GM12878 (cell line): ENCODE results near the gene AP3S2. TPM values are rescaled to one million over a fixed set of nuclear protein-coding genes. Genes with fewer than 3 reads are reported as not detected.
A peak's percentile ranks its signal among the peaks of the same experiment; 100 is the strongest.

Experiments used
- ATAC-seq: fragments of 200-7000 bp; cut with Tn5 transposase; 3 replicates; pipeline ENCODE4 v1.9.1; 2020; ENCODE audit warnings: mild to moderate bottlenecking, moderate library complexity
- BruUV-seq: library from RNA; stranded (reverse); fragments of 400-500 nt; replicated peaks from 2 replicates; lab custom pipeline; 2021; lab: Mats Ljungman, UMichigan
- CTCF ChIA-PET: fragments of 300-600 bp; sonication (Branson Sonifier 250); formaldehyde crosslinking; extraction: SDS; loops from one replicate; lab custom pipeline; 2021; ENCODE audit warnings: inconsistent platforms; lab: Yijun Ruan, JAX
- POLR2A ChIA-PET: fragments of 350-600 bp; formaldehyde crosslinking; extraction: SDS; loops from one replicate; lab custom pipeline; 2021; ENCODE audit warnings: inconsistent platforms; lab: Charles Lee
- RAD21 ChIA-PET: fragments of 300-600 bp; sonication (Branson Sonifier 250); formaldehyde crosslinking; loops from one replicate; lab custom pipeline; 2023; ENCODE audit warnings: antibody characterized with exemption; ENCODE audit not compliant: unreplicated experiment; lab: Charles Lee
- SMC1A ChIA-PET: fragments of 300-600 bp; sonication (Branson Sonifier 250); formaldehyde crosslinking; loops from one replicate; lab custom pipeline; 2023; ENCODE audit not compliant: unreplicated experiment, uncharacterized antibody; lab: Charles Lee
- DNase-seq: peaks from one replicate; pipeline ENCODE4 v3.0.0-alpha.2; 2011; ENCODE audit warnings: low read depth, low spot score
- FAIRE-seq: peaks from 3 replicates; lab custom pipeline; 2011; peaks lifted over from hg19 to GRCh38; lab: Jason Lieb, UNC
- H2AFZ ChIP-seq: 2 replicates; pipeline ENCODE4 v1.6.0; 2011; ENCODE audit warnings: low read depth, low read length, control low read depth; ENCODE audit not compliant: control insufficient read depth
- H3K27ac ChIP-seq: 2 replicates; pipeline ENCODE4 v1.5.1; 2011; ENCODE audit warnings: control low read depth; ENCODE audit not compliant: control insufficient read depth, insufficient read depth
- H3K27me3 ChIP-seq, 2 experiments: replicated peaks in 1 of 2; 2 replicates each; pipeline versions ENCODE4 v1.6.0 to v1.6.1; 2011; ENCODE audit warnings: low read length in 1 of 2; ENCODE audit not compliant: control insufficient read depth in 2 of 2, insufficient read depth in 2 of 2
- H3K36me3 ChIP-seq, 2 experiments: 2 replicates each; pipeline ENCODE4 v1.5.1; 2011; ENCODE audit warnings: low read length in 1 of 2; ENCODE audit not compliant: control insufficient read depth in 2 of 2, insufficient read depth in 2 of 2
- H3K4me1 ChIP-seq: 2 replicates; pipeline ENCODE4 v1.6.1; 2011; ENCODE audit warnings: mild to moderate bottlenecking, low read length, moderate library complexity, mixed read lengths; ENCODE audit not compliant: control insufficient read depth, insufficient read depth
- H3K4me2 ChIP-seq: 2 replicates; pipeline ENCODE4 v1.6.0; 2011; ENCODE audit warnings: control low read depth; ENCODE audit not compliant: control insufficient read depth, insufficient read depth
- H3K4me3 ChIP-seq: fragments of 200-600 bp; sonication (generic); 2 replicates; pipeline ENCODE4 v1.5.1; 2016
- H3K79me2 ChIP-seq: 2 replicates; pipeline ENCODE4 v1.6.0; 2011; ENCODE audit warnings: low read length; ENCODE audit not compliant: control insufficient read depth, insufficient read depth
- H3K9ac ChIP-seq: 2 replicates; pipeline ENCODE4 v1.8.0; 2011; ENCODE audit warnings: low read length, control low read depth, mixed read lengths; ENCODE audit not compliant: control insufficient read depth, insufficient read depth
- H3K9me3 ChIP-seq: replicated peaks from 3 replicates; pipeline ENCODE4 v1.5.1; 2011; ENCODE audit warnings: mild to moderate bottlenecking, low read length; ENCODE audit not compliant: control insufficient read depth, insufficient read depth
- H4K20me1 ChIP-seq: 2 replicates; pipeline ENCODE4 v1.6.0; 2011; ENCODE audit not compliant: control insufficient read depth, insufficient read depth
- RUNX3 ChIP-seq: IDR thresholded peaks from 2 replicates; pipeline ENCODE4 v1.6.1; 2012; ENCODE audit warnings: low read length, inconsistent platforms
- ZNF217 ChIP-seq: fragments of 450-650 bp; IDR thresholded peaks from 2 replicates; pipeline ENCODE4 v1.6.1; 2017; ENCODE audit warnings: antibody characterized with exemption, mild to moderate bottlenecking
- WGBS: methylation state at CpG from one replicate; pipeline ENCODE4 v1.1.6; 2016; ENCODE audit warnings: low lambda C conversion rate; ENCODE audit not compliant: insufficient replicate concordance, insufficient coverage; ENCODE audit errors: missing lambda C conversion rate; 5-methylcytosine and 5-hydroxymethylcytosine counted together
- in situ Hi-C: fragments of 300-500 bp; cut with MboI; formaldehyde crosslinking; loops from 9 replicates; pipeline ENCODE4 v1.14.3; 2018; ENCODE audit warnings: mixed read lengths
- intact Hi-C: fragments of 100-400 bp; cut with micrococcal nuclease; formaldehyde crosslinking; loops from one replicate; pipeline ENCODE4 v1.14.2; 2022; ENCODE audit not compliant: unreplicated experiment
- polyA plus RNA-seq, 11 experiments: library from polyadenylated mRNA; depleted of rRNA in 4 of 11; unstranded in 6 of 11; stranded (reverse) in 5 of 11; fragments of >200 nt; fragmentation: Nextera tagmentation in 4 of 11; fragmentation: Illumina TruSeq in 1 of 11; extraction: Ambion mirVana in 4 of 11; extraction: Trizol in 1 of 11; gene quantifications; 1 replicate in 1 of 11; 2 replicates in 10 of 11; pipeline versions ENCODE4 v1.2.1 to v1.2.3, GENCODE V29; 2011 to 2016; ENCODE audit warnings: inconsistent platforms in 2 of 11, missing spikeins in 2 of 11, low read depth in 1 of 11
- total RNA-seq, 4 experiments: library from RNA; depleted of rRNA in 3 of 4; stranded (reverse); fragments of >200 nt in 3 of 4; fragmentation: Illumina TruSeq in 1 of 4; extraction: Trizol in 1 of 4; gene quantifications; 2 replicates each; pipeline versions ENCODE4 v1.2.1 to v1.2.3, GENCODE V29; 2013 to 2021
- TF ChIP-seq, protein P1 (sequence below): fragments of 450-650 bp; formaldehyde crosslinking; IDR thresholded peaks from 2 replicates; pipeline ENCODE4 v1.5.0; 2022; ENCODE audit warnings: mild to moderate bottlenecking, missing genetic modification characterization
- TF ChIP-seq, protein P2 (sequence below): IDR thresholded peaks from 2 replicates; pipeline ENCODE4 v1.6.1; 2012; ENCODE audit warnings: improper control_type of control experiment, low read depth, low read length; ENCODE audit not compliant: insufficient replicate concordance
- TF ChIP-seq, protein P3 (sequence below): fragments of 450-650 bp; IDR thresholded peaks from 2 replicates; pipeline ENCODE4 v1.6.1; 2017; ENCODE audit warnings: mild to moderate bottlenecking, moderate library complexity
- TF ChIP-seq, protein P4 (sequence below): fragments of 450-650 bp; IDR thresholded peaks from 2 replicates; pipeline ENCODE4 v1.6.1; 2017; ENCODE audit warnings: borderline replicate concordance

Gene AP3S2
- total and polyA plus RNA-seq, 10 of the 15 experiments (the other 5 are each of a cell fraction or from before 2014, with no cell fraction given): 10.0 to 43.6 (median 26.0) TPM

DNA sequence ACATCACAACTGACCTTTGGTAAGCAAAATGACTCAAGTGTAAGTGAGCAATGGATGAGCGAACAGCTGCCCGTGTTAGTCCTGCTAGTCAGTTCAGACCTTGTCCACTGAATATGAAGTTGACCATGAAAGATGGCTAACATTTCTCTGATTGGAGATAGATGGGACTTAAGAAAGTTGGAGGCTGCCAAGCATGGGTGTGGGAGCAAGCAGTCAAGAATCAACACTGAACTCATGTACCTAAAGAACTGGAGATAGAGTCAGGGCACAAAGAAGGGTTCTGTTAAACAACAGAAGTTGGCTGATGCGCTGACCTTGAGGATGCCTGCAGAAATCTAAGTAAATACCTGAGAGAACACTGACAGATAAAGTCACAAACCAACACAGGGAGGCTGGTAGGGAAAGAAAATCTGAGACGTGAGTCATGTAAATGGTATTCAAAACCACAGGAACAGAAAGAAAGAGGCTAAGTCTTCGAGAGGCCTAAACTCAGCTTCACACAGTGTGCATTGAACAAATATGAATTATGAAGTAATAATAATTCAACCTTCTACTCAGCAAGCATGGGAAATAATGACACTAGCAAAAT, 48.4 kb downstream of the AP3S2 start:
- Histone ChIP-seq H3K4me1 (peaks cover 35% of the 10 kb centered on the region), H2AFZ (no peak overlapping the region), H3K79me2 (no peaks in the 10 kb centered on the region), H3K36me3 (no peaks in the 10 kb centered on the region), H3K9me3 (no peaks in the 10 kb centered on the region), H3K27me3 (no peaks in the 10 kb centered on the region), H3K27ac (peak overlapping the region; percentile 13; the same call in 1 of the 2 replicates), H3K4me2 (peak overlapping the region; percentile 5; the same call in 1 of the 2 replicates), H3K4me3 (no peak overlapping the region), H3K9ac (no peak overlapping the region), H4K20me1 (no peaks in the 10 kb centered on the region)
- RAD21 ChIA-PET: no interaction called here
- 58% methylated on average over 5 of the region's 5 CpGs for WGBS
- CTCF ChIA-PET: interaction anchor here (1.3 kb wide), 1 partner anchor 30 kb away, joined by 4 read pairs; no protein-coding TSS in a partner anchor
- DNase-seq (no peak), ATAC-seq (no peak), FAIRE-seq (no peak)
- SMC1A ChIA-PET: no interaction called here
- no TSS peak for BruUV-seq
- intact Hi-C loops (no loop called here), in situ Hi-C loops (no loop called here)
- POLR2A ChIA-PET: no interaction called here
- no peak for TF ChIP-seq ZNF217
- TF ChIP-seq, protein P1, sequence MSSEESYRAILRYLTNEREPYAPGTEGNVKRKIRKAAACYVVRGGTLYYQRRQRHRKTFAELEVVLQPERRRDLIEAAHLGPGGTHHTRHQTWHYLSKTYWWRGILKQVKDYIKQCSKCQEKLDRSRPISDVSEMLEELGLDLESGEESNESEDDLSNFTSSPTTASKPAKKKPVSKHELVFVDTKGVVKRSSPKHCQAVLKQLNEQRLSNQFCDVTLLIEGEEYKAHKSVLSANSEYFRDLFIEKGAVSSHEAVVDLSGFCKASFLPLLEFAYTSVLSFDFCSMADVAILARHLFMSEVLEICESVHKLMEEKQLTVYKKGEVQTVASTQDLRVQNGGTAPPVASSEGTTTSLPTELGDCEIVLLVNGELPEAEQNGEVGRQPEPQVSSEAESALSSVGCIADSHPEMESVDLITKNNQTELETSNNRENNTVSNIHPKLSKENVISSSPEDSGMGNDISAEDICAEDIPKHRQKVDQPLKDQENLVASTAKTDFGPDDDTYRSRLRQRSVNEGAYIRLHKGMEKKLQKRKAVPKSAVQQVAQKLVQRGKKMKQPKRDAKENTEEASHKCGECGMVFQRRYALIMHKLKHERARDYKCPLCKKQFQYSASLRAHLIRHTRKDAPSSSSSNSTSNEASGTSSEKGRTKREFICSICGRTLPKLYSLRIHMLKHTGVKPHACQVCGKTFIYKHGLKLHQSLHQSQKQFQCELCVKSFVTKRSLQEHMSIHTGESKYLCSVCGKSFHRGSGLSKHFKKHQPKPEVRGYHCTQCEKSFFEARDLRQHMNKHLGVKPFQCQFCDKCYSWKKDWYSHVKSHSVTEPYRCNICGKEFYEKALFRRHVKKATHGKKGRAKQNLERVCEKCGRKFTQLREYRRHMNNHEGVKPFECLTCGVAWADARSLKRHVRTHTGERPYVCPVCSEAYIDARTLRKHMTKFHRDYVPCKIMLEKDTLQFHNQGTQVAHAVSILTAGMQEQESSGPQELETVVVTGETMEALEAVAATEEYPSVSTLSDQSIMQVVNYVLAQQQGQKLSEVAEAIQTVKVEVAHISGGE (CRISPR knock-in tag): no peak
- 0 out of 2 replicates have a peak, but pooled peaks have one; percentile 9 for TF ChIP-seq RUNX3
- TF ChIP-seq, protein P2, sequence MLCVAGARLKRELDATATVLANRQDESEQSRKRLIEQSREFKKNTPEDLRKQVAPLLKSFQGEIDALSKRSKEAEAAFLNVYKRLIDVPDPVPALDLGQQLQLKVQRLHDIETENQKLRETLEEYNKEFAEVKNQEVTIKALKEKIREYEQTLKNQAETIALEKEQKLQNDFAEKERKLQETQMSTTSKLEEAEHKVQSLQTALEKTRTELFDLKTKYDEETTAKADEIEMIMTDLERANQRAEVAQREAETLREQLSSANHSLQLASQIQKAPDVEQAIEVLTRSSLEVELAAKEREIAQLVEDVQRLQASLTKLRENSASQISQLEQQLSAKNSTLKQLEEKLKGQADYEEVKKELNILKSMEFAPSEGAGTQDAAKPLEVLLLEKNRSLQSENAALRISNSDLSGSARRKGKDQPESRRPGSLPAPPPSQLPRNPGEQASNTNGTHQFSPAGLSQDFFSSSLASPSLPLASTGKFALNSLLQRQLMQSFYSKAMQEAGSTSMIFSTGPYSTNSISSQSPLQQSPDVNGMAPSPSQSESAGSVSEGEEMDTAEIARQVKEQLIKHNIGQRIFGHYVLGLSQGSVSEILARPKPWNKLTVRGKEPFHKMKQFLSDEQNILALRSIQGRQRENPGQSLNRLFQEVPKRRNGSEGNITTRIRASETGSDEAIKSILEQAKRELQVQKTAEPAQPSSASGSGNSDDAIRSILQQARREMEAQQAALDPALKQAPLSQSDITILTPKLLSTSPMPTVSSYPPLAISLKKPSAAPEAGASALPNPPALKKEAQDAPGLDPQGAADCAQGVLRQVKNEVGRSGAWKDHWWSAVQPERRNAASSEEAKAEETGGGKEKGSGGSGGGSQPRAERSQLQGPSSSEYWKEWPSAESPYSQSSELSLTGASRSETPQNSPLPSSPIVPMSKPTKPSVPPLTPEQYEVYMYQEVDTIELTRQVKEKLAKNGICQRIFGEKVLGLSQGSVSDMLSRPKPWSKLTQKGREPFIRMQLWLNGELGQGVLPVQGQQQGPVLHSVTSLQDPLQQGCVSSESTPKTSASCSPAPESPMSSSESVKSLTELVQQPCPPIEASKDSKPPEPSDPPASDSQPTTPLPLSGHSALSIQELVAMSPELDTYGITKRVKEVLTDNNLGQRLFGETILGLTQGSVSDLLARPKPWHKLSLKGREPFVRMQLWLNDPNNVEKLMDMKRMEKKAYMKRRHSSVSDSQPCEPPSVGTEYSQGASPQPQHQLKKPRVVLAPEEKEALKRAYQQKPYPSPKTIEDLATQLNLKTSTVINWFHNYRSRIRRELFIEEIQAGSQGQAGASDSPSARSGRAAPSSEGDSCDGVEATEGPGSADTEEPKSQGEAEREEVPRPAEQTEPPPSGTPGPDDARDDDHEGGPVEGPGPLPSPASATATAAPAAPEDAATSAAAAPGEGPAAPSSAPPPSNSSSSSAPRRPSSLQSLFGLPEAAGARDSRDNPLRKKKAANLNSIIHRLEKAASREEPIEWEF: no peak
- TF ChIP-seq, protein P3, sequence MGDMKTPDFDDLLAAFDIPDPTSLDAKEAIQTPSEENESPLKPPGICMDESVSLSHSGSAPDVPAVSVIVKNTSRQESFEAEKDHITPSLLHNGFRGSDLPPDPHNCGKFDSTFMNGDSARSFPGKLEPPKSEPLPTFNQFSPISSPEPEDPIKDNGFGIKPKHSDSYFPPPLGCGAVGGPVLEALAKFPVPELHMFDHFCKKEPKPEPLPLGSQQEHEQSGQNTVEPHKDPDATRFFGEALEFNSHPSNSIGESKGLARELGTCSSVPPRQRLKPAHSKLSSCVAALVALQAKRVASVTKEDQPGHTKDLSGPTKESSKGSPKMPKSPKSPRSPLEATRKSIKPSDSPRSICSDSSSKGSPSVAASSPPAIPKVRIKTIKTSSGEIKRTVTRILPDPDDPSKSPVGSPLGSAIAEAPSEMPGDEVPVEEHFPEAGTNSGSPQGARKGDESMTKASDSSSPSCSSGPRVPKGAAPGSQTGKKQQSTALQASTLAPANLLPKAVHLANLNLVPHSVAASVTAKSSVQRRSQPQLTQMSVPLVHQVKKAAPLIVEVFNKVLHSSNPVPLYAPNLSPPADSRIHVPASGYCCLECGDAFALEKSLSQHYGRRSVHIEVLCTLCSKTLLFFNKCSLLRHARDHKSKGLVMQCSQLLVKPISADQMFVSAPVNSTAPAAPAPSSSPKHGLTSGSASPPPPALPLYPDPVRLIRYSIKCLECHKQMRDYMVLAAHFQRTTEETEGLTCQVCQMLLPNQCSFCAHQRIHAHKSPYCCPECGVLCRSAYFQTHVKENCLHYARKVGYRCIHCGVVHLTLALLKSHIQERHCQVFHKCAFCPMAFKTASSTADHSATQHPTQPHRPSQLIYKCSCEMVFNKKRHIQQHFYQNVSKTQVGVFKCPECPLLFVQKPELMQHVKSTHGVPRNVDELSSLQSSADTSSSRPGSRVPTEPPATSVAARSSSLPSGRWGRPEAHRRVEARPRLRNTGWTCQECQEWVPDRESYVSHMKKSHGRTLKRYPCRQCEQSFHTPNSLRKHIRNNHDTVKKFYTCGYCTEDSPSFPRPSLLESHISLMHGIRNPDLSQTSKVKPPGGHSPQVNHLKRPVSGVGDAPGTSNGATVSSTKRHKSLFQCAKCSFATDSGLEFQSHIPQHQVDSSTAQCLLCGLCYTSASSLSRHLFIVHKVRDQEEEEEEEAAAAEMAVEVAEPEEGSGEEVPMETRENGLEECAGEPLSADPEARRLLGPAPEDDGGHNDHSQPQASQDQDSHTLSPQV: no peak
- TF ChIP-seq, protein P4, sequence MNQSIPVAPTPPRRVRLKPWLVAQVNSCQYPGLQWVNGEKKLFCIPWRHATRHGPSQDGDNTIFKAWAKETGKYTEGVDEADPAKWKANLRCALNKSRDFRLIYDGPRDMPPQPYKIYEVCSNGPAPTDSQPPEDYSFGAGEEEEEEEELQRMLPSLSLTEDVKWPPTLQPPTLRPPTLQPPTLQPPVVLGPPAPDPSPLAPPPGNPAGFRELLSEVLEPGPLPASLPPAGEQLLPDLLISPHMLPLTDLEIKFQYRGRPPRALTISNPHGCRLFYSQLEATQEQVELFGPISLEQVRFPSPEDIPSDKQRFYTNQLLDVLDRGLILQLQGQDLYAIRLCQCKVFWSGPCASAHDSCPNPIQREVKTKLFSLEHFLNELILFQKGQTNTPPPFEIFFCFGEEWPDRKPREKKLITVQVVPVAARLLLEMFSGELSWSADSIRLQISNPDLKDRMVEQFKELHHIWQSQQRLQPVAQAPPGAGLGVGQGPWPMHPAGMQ: no peak
